WI38 (cell line): ENCODE results near the gene PPP1R14D.

Experiments used
- H3K4me3 ChIP-seq: 2 replicates; pipeline ENCODE4 v1.5.1; 2011; ENCODE audit warnings: low read depth, mild to moderate bottlenecking, control low read depth, low read length
- CTCF ChIP-seq: IDR thresholded peaks from 2 replicates; pipeline ENCODE4 v1.5.1; 2012; ENCODE audit warnings: low read depth, mild to moderate bottlenecking, control low read depth, low read length

The PPP1R14D gene

GRCh38 chr15:40830884-40831283, 2.4 kb upstream of the PPP1R14D start:
- H3K4me3 ChIP-seq: no peak overlapping the region
- no peak for TF ChIP-seq CTCF

GRCh38 chr15:40829115-40829514, 607 bp upstream of the PPP1R14D start:
- no peak overlapping the region for H3K4me3 ChIP-seq
- no peak for TF ChIP-seq CTCF

- TF ChIP-seq CTCF: no peak
- H3K4me3 ChIP-seq: no peak overlapping the region
Observed at GRCh38 chr15:40826423-40827075, 2.0 kb downstream of the PPP1R14D start.

DNA sequence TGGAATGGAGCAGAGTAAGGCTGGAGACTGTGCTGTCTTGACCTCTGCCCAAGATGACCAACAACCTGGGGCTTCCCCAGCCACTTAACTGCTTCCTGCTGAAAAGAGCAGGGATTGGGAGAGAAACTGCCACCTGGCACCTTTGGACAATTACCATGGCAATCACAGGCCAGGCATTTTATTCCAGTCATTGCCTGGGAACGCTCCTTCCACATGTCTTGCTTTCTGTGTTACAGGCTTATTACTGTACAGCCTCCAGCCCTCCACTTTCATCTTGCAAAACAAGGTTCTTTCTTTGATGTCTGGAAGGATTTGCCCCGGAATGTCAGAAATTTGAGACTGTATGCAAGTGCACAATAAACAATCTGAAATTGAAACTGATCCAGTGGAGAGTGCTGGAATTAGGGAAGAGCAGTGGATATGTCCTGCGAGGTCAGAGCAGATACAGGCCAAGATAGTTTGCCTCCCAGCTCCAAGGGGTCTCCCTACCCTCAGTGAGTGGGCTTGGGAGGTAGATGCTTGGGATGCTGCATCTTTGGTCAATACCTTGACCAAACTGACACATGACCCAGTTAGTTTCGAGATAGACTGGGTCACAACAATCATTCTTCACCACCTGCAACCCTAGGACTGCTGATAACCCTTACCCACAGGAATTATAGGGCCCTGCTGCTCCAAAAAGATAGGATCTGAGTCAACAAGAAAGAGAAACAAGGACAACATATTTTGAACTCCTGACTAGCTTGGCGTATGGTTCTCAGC, 2.7 kb downstream of the PPP1R14D start:
- H3K4me3 ChIP-seq: no peak overlapping the region
- TF ChIP-seq CTCF: no peak

DNA sequence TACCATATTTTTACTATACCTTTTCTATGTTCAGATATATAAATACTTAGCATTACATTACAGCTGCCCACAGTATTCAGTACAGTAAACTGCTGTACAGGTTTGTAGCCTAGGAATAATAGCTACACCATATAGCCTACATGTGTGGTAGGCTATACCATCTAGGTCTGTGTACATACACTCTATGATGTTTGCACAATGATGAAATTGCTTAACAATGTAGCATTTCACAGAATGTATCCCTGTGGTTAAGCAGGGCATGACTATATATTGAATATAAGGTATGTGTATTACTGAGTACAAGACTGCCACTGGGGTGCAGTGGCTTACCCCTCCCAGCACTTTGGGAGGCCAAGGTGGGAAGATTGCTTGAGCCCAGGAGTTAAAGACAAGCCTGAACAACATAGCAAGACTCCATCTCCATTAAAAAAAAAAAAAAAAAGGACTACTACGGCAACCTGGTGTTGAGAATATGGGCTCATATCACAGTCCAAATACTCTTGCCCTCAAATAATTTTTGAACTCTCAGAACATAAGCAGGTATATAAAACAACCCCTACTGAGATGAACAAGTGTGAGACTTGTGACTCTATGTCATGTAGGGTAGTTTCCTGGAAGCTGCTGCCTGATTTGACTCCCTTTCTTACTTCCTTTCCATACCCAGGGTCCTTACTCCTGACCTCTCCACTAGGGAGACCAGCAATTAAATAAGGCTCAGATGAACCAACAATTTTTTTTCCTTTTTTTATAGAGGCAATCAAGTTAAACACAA, 4.8 kb downstream of the PPP1R14D start:
- no peak overlapping the region for H3K4me3 ChIP-seq
- no peak for TF ChIP-seq CTCF

GRCh38 chr15:40821195-40821594, 7.3 kb downstream of the PPP1R14D start:
- no peak overlapping the region for H3K4me3 ChIP-seq
- TF ChIP-seq CTCF: no peak

- no peak overlapping the region for H3K4me3 ChIP-seq
- TF ChIP-seq CTCF: no peak
Observed at GRCh38 chr15:40819048-40819447, 9.5 kb downstream of the PPP1R14D start.
